Activated naive CD4-positive, alpha-beta T cell treated with anti-CD3 and anti-CD28 coated beads, Interleukin-2, amount 10 ng/mL, durations not matched to agents 7 days and 5 days (primary cell): ENCODE measurements around the gene NOTCH4.
A peak's percentile ranks its signal among the peaks of the same experiment; 100 is the strongest.

Source experiments
- CTCF ChIA-PET: fragments of 350-600 bp; sonication (Branson Sonifier 250); formaldehyde crosslinking; loops from one replicate; lab custom pipeline; 2021; ENCODE audit warnings: antibody characterized with exemption; lab: Charles Lee
- DNase-seq: peaks from one replicate; pipeline ENCODE4 v3.0.0-alpha.2; 2020
- H3K27ac Mint-ChIP-seq: one replicate; pipeline ENCODE4 v1.8.0; 2021; ENCODE audit warnings: mild to moderate bottlenecking, moderate library complexity, mixed read lengths
- H3K27me3 Mint-ChIP-seq: one replicate; pipeline ENCODE4 v1.8.0; 2021; ENCODE audit warnings: mild to moderate bottlenecking, mixed read lengths
- H3K36me3 Mint-ChIP-seq: one replicate; pipeline ENCODE4 v1.8.0; 2021; ENCODE audit warnings: mixed read lengths
- H3K4me1 Mint-ChIP-seq: one replicate; pipeline ENCODE4 v1.8.0; 2021; ENCODE audit warnings: mixed read lengths
- H3K4me3 Mint-ChIP-seq: one replicate; pipeline ENCODE4 v1.8.0; 2021; ENCODE audit warnings: mild to moderate bottlenecking, moderate library complexity, mixed read lengths
- H3K9me3 Mint-ChIP-seq: one replicate; pipeline ENCODE4 v1.8.0; 2021; ENCODE audit warnings: mixed read lengths

Gene NOTCH4

GRCh38 chr6:32149932-32150870, 73.7 kb downstream of the NOTCH4 start:
- no peaks in the 10 kb centered on the region for H3K9me3 Mint-ChIP-seq
- H3K36me3 Mint-ChIP-seq: no peaks in the 10 kb centered on the region
- no peak overlapping the region for H3K4me3 Mint-ChIP-seq
- CTCF ChIA-PET: interaction anchor here (0.5 kb wide), 1 partner anchor 682 kb away, joined by 3 read pairs; no protein-coding TSS in a partner anchor
- peaks cover 84% of the 10 kb centered on the region for H3K27me3 Mint-ChIP-seq
- DNase-seq: no peak
- no peak overlapping the region for H3K27ac Mint-ChIP-seq
- peaks cover 57% of the 10 kb centered on the region for H3K4me1 Mint-ChIP-seq

DNA sequence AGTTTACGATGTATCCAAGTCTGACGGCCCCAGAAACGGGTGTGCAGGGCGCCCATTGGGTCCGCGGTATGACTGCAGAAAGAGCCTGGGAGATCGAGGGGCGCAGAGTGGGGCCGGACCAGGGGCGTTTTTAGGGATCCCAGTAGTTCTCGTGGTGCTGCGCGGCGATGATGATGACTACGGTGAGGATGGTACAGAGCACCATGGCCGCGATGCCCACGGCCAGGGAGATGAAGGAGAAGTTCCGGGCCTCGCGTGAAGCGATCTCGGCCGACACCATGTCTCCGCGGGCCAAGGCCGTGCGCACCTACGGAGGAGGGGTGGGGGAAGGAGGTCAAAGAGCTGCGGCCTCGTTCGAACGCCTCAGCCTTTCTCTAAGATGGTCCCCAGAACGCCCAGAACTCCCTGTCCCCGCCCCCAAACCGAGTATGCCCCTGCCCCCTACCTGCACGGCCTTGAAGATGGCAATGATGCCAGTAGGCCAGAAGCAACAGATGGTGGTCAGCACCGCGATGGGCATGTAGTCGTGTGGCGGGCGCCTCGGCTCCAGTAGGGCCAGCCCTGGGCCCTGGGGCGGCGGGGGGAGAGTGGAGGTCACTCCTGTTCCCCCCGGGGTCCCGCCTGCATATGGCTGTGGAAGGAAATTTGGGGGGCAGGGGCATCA, 74.6 kb downstream of the NOTCH4 start:
- H3K27me3 Mint-ChIP-seq: peaks cover 89% of the 10 kb centered on the region

DNA sequence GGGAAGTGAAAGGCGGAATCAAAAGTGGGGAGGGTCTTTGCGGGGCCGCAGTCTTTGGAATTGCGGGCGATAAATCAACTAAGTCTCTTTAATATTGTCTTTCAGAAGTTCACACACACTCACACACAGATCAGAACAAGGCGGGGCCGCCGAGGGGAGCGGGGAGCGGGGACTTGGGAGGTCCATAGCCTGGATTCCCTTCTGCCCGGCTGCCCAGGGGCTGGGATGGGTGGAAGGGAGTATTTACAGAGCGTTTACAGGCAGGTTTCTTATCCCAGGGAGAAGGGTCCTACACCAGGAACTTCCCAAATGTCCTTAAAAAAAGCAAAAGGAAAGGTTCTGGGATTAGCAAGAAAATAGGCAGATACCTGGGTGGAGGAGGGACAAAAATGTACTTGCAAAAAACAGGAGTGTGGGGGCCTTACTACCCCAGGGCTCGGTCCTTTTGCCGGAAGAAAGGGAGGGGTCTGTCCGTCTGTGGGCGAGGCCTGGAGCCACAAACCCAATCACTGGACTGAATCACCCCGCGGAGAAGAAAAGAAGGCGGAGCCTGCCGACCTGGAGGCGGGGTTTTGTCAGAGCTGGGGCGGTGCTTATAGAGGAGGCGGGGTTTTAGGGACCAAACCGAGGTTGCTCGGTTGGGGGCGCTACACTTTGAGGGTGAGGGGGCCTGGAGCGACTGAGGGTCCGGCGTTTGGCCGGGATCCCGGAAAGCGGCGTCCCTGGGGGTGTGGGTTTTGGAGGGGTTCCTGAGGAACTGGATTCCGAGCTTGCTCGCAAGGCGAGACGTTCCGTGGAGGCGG, 75.4 kb downstream of the NOTCH4 start:
- Mint-ChIP-seq H3K4me1 (peaks cover 43% of the 10 kb centered on the region), H3K27ac (peak overlapping the region; percentile 70), H3K9me3 (no peaks in the 10 kb centered on the region), H3K4me3 (peak overlapping the region; percentile 63), H3K27me3 (peaks cover 83% of the 10 kb centered on the region), H3K36me3 (no peaks in the 10 kb centered on the region)
- DNase-seq: peak; percentile 76
- CTCF ChIA-PET: interaction anchor here (0.6 to 1.8 kb wide), 7 partner anchors 8 to 47 kb away, joined by 3 to 6 read pairs (median 3); partner anchors contain the start of gene EGFL8

More for the DNA sequence above, 74.6 kb downstream of the NOTCH4 start:
- Mint-ChIP-seq H3K4me3 (peak overlapping the region; percentile 63), H3K4me1 (peaks cover 49% of the 10 kb centered on the region), H3K36me3 (no peaks in the 10 kb centered on the region), H3K9me3 (no peaks in the 10 kb centered on the region), H3K27ac (peak overlapping the region; percentile 70)
- CTCF ChIA-PET: interaction anchor here (0.7 to 1.8 kb wide), 5 partner anchors 9 to 31 kb away, joined by 3 to 6 read pairs (median 3); partner anchors contain the start of gene EGFL8
- no peak for DNase-seq

DNA sequence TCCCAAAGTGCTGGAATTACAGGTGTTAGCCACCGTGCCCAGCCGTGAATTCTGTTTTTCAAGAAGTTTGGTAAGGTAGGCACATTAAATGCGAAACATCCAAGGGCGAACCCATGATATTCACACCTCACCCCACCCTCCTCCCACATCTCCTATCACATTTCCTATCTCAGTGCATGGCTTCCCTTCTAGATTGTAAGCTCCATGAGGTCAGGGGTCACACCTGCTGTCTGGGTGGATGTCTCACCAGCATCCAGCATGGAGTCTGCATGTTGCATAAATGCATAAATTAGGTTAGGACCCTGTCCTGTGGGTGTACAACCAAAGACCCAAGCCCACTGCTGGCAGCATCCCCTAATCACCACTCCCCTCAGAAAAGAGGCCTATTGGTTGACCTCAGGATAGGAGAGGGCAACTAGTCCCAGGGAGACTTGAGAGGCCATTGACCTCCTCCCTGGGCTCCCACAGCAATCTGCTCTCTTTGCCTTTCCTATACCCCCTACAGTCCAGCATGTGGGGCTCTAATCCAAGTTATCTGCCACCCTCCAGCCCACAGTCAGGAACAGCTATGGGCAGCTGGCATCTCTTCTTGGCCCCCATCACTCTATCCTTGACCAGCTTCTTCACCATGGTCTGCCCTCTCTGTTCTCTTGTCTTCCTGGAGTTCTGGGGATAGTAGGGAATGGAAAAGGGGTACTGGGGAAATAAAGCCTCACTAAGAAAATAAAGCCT, 76.3 kb downstream of the NOTCH4 start:
- peak overlapping the region; percentile 15 for H3K27ac Mint-ChIP-seq
- no peaks in the 10 kb centered on the region for H3K9me3 Mint-ChIP-seq
- peaks cover 35% of the 10 kb centered on the region for H3K4me1 Mint-ChIP-seq
- no peak overlapping the region for H3K4me3 Mint-ChIP-seq
- no peaks in the 10 kb centered on the region for H3K36me3 Mint-ChIP-seq
- no peak for DNase-seq
- CTCF ChIA-PET: interaction anchor here (0.6 to 1.8 kb wide), 6 partner anchors 9 to 47 kb away, joined by 3 to 6 read pairs (median 3); no protein-coding TSS in a partner anchor
- peaks cover 75% of the 10 kb centered on the region for H3K27me3 Mint-ChIP-seq

- peaks cover 73% of the 10 kb centered on the region for H3K27me3 Mint-ChIP-seq
- H3K9me3 Mint-ChIP-seq: no peaks in the 10 kb centered on the region
- peaks cover 28% of the 10 kb centered on the region for H3K4me1 Mint-ChIP-seq
- CTCF ChIA-PET: interaction anchor here (1.2 kb wide), 1 partner anchor 12 kb away, joined by 3 read pairs; no protein-coding TSS in a partner anchor
- H3K4me3 Mint-ChIP-seq: no peak overlapping the region
- no peaks in the 10 kb centered on the region for H3K36me3 Mint-ChIP-seq
- DNase-seq: no peak
- H3K27ac Mint-ChIP-seq: no peak overlapping the region
Observed at GRCh38 chr6:32146687-32147086, 77.2 kb downstream of the NOTCH4 start.

- Mint-ChIP-seq H3K27me3 (peaks cover 69% of the 10 kb centered on the region), H3K9me3 (no peaks in the 10 kb centered on the region), H3K4me3 (no peak overlapping the region), H3K4me1 (peaks cover 26% of the 10 kb centered on the region), H3K27ac (no peak overlapping the region), H3K36me3 (no peaks in the 10 kb centered on the region)
- CTCF ChIA-PET: interaction anchor here (1.0 to 1.2 kb wide), 2 partner anchors 12 to 35 kb away, joined by 3 read pairs; no protein-coding TSS in a partner anchor
- DNase-seq: no peak
Observed at GRCh38 chr6:32146287-32146686, 77.6 kb downstream of the NOTCH4 start.
